ENCODE data around the gene DAB1. TPM values are rescaled to one million over a fixed set of nuclear protein-coding genes. Genes with fewer than 3 reads are reported as not detected.

Gene DAB1
- total and polyA plus RNA-seq, 5 donors from 2014 or later = 0.87 to 5.1 (median 4.0) TPM

GRCh38 chr1:57269630-57270225 is 154.1 kb downstream of the DAB1 start:
- H3K9me3 ChIP-seq (ENCODE audit: control insufficient read depth in 2 of 2, low read length in 2 of 2) = no peaks in the 10 kb centered on the region
- no peak for DNase-seq
- peaks cover 0 to 3% (median 0%) of the 10 kb centered on the region in 4 donors for H3K4me1 Mint-ChIP-seq
- H3K4me1 ChIP-seq (ENCODE audit: control insufficient read depth, insufficient read depth, low read length, poor library complexity, severe bottlenecking) = no peaks in the 10 kb centered on the region
- H3K27me3 Mint-ChIP-seq = peaks cover 4% of the 10 kb centered on the region
- no peak overlapping the region for H3K4me3 ChIP-seq (ENCODE audit: low read depth, low read length)
- H3K27ac Mint-ChIP-seq = peak overlapping the region in 1 of 3 donors; percentile 17
- no peaks in the 10 kb centered on the region for H3K9me3 Mint-ChIP-seq
- no peak overlapping the region for H3K27ac ChIP-seq (ENCODE audit: insufficient read depth, low read length, poor library complexity, severe bottlenecking)
- H3K4me3 Mint-ChIP-seq = no peak overlapping the region
- no peaks in the 10 kb centered on the region for H3K27me3 ChIP-seq (ENCODE audit: control insufficient read depth, insufficient read depth, low read length)
- H3K36me3 Mint-ChIP-seq = no peaks in the 10 kb centered on the region
- no peaks in the 10 kb centered on the region for H3K36me3 ChIP-seq (ENCODE audit: control insufficient read depth, insufficient read depth, low read length)
- no peak for ATAC-seq (ENCODE audit: low read depth in 2 of 2)

GRCh38 chr1:57265104-57265503 is 158.8 kb downstream of the DAB1 start:
- H3K4me3 Mint-ChIP-seq = no peak overlapping the region
- no peak overlapping the region for H3K27ac ChIP-seq (ENCODE audit: insufficient read depth, low read length, poor library complexity, severe bottlenecking)

DNA sequence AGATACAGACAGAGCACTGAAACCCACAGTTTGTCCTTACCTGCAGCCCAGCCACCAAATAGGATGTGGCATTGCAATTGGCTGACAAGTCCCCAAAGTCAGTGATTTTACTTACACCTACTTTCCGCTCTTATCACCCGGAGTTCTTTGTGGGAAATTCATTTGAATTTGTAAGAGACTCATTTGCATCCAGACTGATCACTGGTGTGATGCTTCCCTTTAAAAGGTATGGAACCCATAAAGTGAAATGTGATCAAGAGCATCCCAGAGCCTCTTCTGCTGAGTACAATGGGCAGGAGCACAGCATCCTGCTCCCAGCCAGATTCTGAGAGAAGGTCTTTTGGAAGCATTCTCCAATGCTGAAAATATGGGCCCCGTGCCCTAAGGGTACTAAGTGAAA is 161.4 kb downstream of the DAB1 start:
- Mint-ChIP-seq H3K9me3 (peaks cover 0 to 11% (median 0%) of the 10 kb centered on the region in 7 donors), H3K4me3 (no peak overlapping the region), H3K4me1 (peaks cover 0 to 3% (median 0%) of the 10 kb centered on the region in 4 donors)

More at GRCh38 chr1:57265104-57265503, 158.8 kb downstream of the DAB1 start:
- Mint-ChIP-seq H3K36me3 (no peaks in the 10 kb centered on the region), H3K27me3 (no peaks in the 10 kb centered on the region), H3K4me1 (peaks cover 0 to 3% (median 0%) of the 10 kb centered on the region in 4 donors), H3K27ac (no peak overlapping the region), H3K9me3 (peaks cover 0 to 2% (median 0%) of the 10 kb centered on the region in 7 donors)
- DNase-seq (no peak), ATAC-seq (ENCODE audit: low read depth in 2 of 2) (no peak)
- Histone ChIP-seq H3K4me1 (ENCODE audit: control insufficient read depth, insufficient read depth, low read length, poor library complexity, severe bottlenecking) (no peaks in the 10 kb centered on the region), H3K27me3 (ENCODE audit: control insufficient read depth, insufficient read depth, low read length) (no peaks in the 10 kb centered on the region), H3K4me3 (ENCODE audit: low read depth, low read length) (no peak overlapping the region), H3K36me3 (ENCODE audit: control insufficient read depth, insufficient read depth, low read length) (no peaks in the 10 kb centered on the region), H3K9me3 (ENCODE audit: control insufficient read depth in 2 of 2, low read length in 2 of 2) (no peaks in the 10 kb centered on the region)

GRCh38 chr1:57258557-57259325 is 165.1 kb downstream of the DAB1 start:
- no peaks in the 10 kb centered on the region for H3K9me3 ChIP-seq (ENCODE audit: control insufficient read depth in 2 of 2, low read length in 2 of 2)
- no peak for ATAC-seq (ENCODE audit: low read depth in 2 of 2)
- no peak overlapping the region for H3K4me3 ChIP-seq (ENCODE audit: low read depth, low read length)
- H3K27ac ChIP-seq (ENCODE audit: insufficient read depth, low read length, poor library complexity, severe bottlenecking) = no peak overlapping the region
- no peaks in the 10 kb centered on the region for H3K27me3 ChIP-seq (ENCODE audit: control insufficient read depth, insufficient read depth, low read length)
- Mint-ChIP-seq H3K9me3 (peaks cover 0 to 11% (median 0%) of the 10 kb centered on the region in 7 donors), H3K4me3 (no peak overlapping the region), H3K36me3 (no peaks in the 10 kb centered on the region), H3K4me1 (no peaks in the 10 kb centered on the region), H3K27ac (no peak overlapping the region), H3K27me3 (no peaks in the 10 kb centered on the region)
- no peaks in the 10 kb centered on the region for H3K4me1 ChIP-seq (ENCODE audit: control insufficient read depth, insufficient read depth, low read length, poor library complexity, severe bottlenecking)
- DNase-seq = no peak
- H3K36me3 ChIP-seq (ENCODE audit: control insufficient read depth, insufficient read depth, low read length) = no peaks in the 10 kb centered on the region

More for the DNA sequence above, 161.4 kb downstream of the DAB1 start:
- no peak for DNase-seq
- no peak overlapping the region for H3K27ac ChIP-seq (ENCODE audit: insufficient read depth, low read length, poor library complexity, severe bottlenecking)
- no peaks in the 10 kb centered on the region for H3K4me1 ChIP-seq (ENCODE audit: control insufficient read depth, insufficient read depth, low read length, poor library complexity, severe bottlenecking)
- no peak for ATAC-seq (ENCODE audit: low read depth in 2 of 2)
- Mint-ChIP-seq H3K27me3 (no peaks in the 10 kb centered on the region), H3K27ac (no peak overlapping the region), H3K36me3 (no peaks in the 10 kb centered on the region)
- H3K9me3 ChIP-seq (ENCODE audit: control insufficient read depth in 2 of 2, low read length in 2 of 2) = no peaks in the 10 kb centered on the region
- H3K27me3 ChIP-seq (ENCODE audit: control insufficient read depth, insufficient read depth, low read length) = no peaks in the 10 kb centered on the region
- no peak overlapping the region for H3K4me3 ChIP-seq (ENCODE audit: low read depth, low read length)
- H3K36me3 ChIP-seq (ENCODE audit: control insufficient read depth, insufficient read depth, low read length) = no peaks in the 10 kb centered on the region

DNA sequence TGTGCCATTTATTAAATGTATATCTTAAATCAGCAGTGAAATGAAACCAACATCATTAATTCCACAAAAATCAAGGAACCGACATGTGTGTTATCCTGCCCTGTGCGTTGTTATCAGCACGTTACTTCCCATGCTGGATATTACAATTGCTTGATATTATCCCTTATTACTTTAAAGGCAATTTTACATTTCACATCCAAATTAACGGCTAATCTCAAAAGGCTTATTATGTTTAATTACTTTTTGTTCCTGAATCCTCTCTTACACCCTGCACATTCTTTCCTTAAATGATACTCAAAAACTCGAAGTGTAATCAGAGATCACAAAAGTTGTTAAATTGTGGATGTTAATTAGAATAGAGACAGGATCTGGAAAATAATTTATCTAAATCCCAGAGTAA is 167.9 kb downstream of the DAB1 start:
- Histone ChIP-seq H3K4me3 (ENCODE audit: low read depth, low read length) (no peak overlapping the region), H3K36me3 (ENCODE audit: control insufficient read depth, insufficient read depth, low read length) (no peaks in the 10 kb centered on the region), H3K27ac (ENCODE audit: insufficient read depth, low read length, poor library complexity, severe bottlenecking) (no peak overlapping the region), H3K27me3 (ENCODE audit: control insufficient read depth, insufficient read depth, low read length) (no peaks in the 10 kb centered on the region), H3K4me1 (ENCODE audit: control insufficient read depth, insufficient read depth, low read length, poor library complexity, severe bottlenecking) (no peaks in the 10 kb centered on the region), H3K9me3 (ENCODE audit: control insufficient read depth in 2 of 2, low read length in 2 of 2) (no peaks in the 10 kb centered on the region)
- Mint-ChIP-seq H3K27ac (no peak overlapping the region), H3K9me3 (peaks cover 0 to 11% (median 0%) of the 10 kb centered on the region in 7 donors), H3K4me1 (no peaks in the 10 kb centered on the region), H3K4me3 (no peak overlapping the region), H3K36me3 (no peaks in the 10 kb centered on the region), H3K27me3 (no peaks in the 10 kb centered on the region)
- ATAC-seq (ENCODE audit: low read depth in 2 of 2) (no peak), DNase-seq (no peak)

DNA sequence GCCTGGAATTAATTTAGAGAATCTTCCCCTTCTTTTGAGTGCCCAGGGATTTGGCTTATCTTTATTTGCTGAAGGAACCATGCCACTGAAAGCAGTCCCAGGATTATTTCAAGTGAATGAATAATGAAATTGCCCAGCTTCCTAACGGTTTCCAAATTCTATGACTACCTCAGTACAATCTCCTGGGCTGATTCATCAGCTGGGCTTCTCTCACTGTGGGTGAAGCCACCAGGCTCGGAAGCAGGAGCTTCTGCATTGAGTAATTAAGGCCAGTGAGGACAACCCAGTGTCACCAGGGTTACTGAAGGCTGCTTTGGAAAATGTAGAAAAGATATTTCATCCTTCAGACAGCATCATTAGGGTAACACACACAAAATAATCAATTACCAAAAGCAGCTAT is 169.8 kb downstream of the DAB1 start:
- no peak overlapping the region for H3K27ac Mint-ChIP-seq
- ATAC-seq (ENCODE audit: low read depth in 2 of 2) = no peak
- H3K4me3 Mint-ChIP-seq = no peak overlapping the region
- Histone ChIP-seq H3K36me3 (ENCODE audit: control insufficient read depth, insufficient read depth, low read length) (no peaks in the 10 kb centered on the region), H3K27ac (ENCODE audit: insufficient read depth, low read length, poor library complexity, severe bottlenecking) (no peak overlapping the region), H3K4me3 (ENCODE audit: low read depth, low read length) (no peak overlapping the region), H3K27me3 (ENCODE audit: control insufficient read depth, insufficient read depth, low read length) (no peaks in the 10 kb centered on the region), H3K9me3 (ENCODE audit: control insufficient read depth in 2 of 2, low read length in 2 of 2) (no peaks in the 10 kb centered on the region), H3K4me1 (ENCODE audit: control insufficient read depth, insufficient read depth, low read length, poor library complexity, severe bottlenecking) (no peaks in the 10 kb centered on the region)
- DNase-seq = no peak
- no peaks in the 10 kb centered on the region for H3K36me3 Mint-ChIP-seq
- peaks cover 0 to 11% (median 0%) of the 10 kb centered on the region in 7 donors for H3K9me3 Mint-ChIP-seq
- no peaks in the 10 kb centered on the region for H3K27me3 Mint-ChIP-seq
- H3K4me1 Mint-ChIP-seq = no peaks in the 10 kb centered on the region

DNA sequence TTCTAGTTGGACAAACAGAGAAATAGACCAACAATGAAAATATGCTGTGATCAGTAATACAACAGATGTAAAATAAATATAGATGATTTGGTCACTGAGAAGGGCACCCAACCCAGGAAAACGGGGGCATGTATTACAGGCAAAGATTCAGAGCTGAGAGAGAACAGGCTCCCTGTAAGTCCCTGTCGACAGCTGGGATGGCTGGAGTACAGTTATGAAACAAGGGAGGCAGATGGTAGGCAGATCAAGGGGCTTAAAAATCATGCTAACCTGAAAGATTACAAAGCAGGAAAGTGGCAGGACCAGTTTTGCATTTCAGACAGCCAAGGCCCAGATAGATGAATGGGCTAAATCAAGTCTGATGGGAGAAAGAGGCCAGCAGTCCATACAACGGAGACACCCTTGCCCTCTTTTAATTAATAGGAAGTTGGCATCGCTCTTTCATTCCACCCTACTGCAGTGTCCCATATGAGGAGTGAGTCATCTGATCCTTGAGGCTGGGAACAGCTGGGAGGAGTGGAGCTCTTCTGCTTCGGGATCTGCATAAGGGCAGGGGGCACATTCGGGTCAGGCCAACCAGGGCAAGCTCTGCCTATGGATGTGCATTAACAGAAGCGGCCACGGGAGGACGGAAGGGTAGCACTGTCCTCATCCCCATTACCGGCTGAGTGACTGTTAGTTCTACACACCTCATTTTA is 171.1 kb downstream of the DAB1 start:
- H3K27me3 ChIP-seq (ENCODE audit: control insufficient read depth, insufficient read depth, low read length) = no peaks in the 10 kb centered on the region
- Mint-ChIP-seq H3K27me3 (no peaks in the 10 kb centered on the region), H3K4me3 (no peak overlapping the region), H3K4me1 (no peaks in the 10 kb centered on the region), H3K27ac (no peak overlapping the region), H3K36me3 (no peaks in the 10 kb centered on the region), H3K9me3 (peaks cover 0 to 3% (median 0%) of the 10 kb centered on the region in 7 donors)
- H3K36me3 ChIP-seq (ENCODE audit: control insufficient read depth, insufficient read depth, low read length) = no peaks in the 10 kb centered on the region
- DNase-seq (no peak), ATAC-seq (ENCODE audit: low read depth in 2 of 2) (no peak)
- H3K4me1 ChIP-seq (ENCODE audit: control insufficient read depth, insufficient read depth, low read length, poor library complexity, severe bottlenecking) = no peaks in the 10 kb centered on the region
- no peak overlapping the region for H3K27ac ChIP-seq (ENCODE audit: insufficient read depth, low read length, poor library complexity, severe bottlenecking)
- H3K9me3 ChIP-seq (ENCODE audit: control insufficient read depth in 2 of 2, low read length in 2 of 2) = no peaks in the 10 kb centered on the region
- no peak overlapping the region for H3K4me3 ChIP-seq (ENCODE audit: low read depth, low read length)

Measured in CD4-positive, CD25-positive, alpha-beta regulatory T cell (primary cell).